Testis (tissue), 2 donors: ENCODE results near the gene IL3.

ENCODE experiments used
- CTCF ChIP-seq, 3 experiments: fragments of 450-650 bp in 2 of 3; fragments of 200-600 bp in 1 of 3; sonication (generic) in 1 of 3; IDR thresholded peaks; one replicate each; pipeline ENCODE4 v1.5.1; 2016 to 2019; ENCODE audit warnings: antibody characterized with exemption in 3 of 3, mild to moderate bottlenecking in 2 of 3, moderate library complexity in 1 of 3
- POLR2A ChIP-seq: fragments of 450-650 bp; IDR thresholded peaks from one replicate; pipeline ENCODE4 v1.6.1; 2017; ENCODE audit warnings: antibody characterized with exemption, mild to moderate bottlenecking, moderate library complexity

- TF ChIP-seq CTCF (IDR thresholded peaks at IDR 0.05) = no peak
- TF ChIP-seq POLR2A = no peak
Observed at GRCh38 chr5:132017738-132018625, 42.5 kb upstream of the IL3 start.
